ENCODE results near the gene BCOR.

The BCOR gene

DNA sequence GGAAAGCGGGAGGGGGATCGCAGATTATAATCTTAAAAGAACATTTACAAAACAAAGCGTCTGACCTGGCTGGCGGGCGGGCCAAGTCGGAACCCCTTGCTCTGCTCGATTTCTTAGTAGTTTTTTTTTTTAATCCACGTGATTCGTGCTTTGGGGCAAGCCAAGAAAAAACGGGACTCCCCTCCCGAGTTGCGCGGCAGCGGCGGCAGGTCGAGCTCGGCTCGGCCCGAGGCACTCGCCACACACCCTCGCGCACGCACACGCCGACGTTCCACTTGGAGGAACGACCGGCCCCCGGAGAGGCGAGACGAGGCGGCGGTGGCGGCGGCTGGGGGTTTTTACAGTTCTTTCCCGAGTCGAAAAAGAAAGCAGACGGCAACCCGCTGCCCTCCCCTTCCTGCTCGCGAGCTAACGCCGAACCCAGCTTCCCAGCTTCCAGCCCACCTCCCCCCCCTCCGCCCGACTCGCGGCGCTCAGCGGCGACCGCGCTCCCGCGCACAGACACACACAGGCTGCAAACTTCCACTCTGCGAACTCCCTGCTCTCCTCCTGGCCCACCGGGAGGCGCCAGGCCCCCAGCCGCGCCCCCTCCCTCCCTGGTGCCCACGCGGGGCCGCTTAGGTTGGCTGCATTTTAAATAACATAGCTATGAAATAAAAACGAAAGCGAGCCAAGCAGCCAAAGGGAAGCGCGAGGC, 1.2 kb downstream of the BCOR start:
- peak overlapping the region; percentile 100 for H3K27ac ChIP-seq (ENCODE audit: low read depth, low read length)
- TF ChIP-seq EZH2phosphoT487 (conservative IDR thresholded peaks at IDR 0.05; ENCODE audit: low read length) = no peak
- TF ChIP-seq, protein P1, sequence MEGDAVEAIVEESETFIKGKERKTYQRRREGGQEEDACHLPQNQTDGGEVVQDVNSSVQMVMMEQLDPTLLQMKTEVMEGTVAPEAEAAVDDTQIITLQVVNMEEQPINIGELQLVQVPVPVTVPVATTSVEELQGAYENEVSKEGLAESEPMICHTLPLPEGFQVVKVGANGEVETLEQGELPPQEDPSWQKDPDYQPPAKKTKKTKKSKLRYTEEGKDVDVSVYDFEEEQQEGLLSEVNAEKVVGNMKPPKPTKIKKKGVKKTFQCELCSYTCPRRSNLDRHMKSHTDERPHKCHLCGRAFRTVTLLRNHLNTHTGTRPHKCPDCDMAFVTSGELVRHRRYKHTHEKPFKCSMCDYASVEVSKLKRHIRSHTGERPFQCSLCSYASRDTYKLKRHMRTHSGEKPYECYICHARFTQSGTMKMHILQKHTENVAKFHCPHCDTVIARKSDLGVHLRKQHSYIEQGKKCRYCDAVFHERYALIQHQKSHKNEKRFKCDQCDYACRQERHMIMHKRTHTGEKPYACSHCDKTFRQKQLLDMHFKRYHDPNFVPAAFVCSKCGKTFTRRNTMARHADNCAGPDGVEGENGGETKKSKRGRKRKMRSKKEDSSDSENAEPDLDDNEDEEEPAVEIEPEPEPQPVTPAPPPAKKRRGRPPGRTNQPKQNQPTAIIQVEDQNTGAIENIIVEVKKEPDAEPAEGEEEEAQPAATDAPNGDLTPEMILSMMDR (IDR thresholded peaks at IDR 0.05; ENCODE audit: insufficient read depth, low read length, poor library complexity, severe bottlenecking) = no peak
- H3K9ac ChIP-seq (ENCODE audit: low read length) = peak overlapping the region; percentile 72
- peaks cover 16% of the 10 kb centered on the region; the same call in 1 of the 2 replicates for H4K20me1 ChIP-seq (ENCODE audit: low read depth, low read length)
- peak overlapping the region; percentile 72 for H3K4me2 ChIP-seq (ENCODE audit: low read depth, low read length, poor library complexity, severe bottlenecking)
- no peak overlapping the region for H2AFZ ChIP-seq (ENCODE audit: low read depth, low read length, severe bottlenecking)
- peak overlapping the region; percentile 73 for H3K4me3 ChIP-seq (ENCODE audit: insufficient read depth, low read length, poor library complexity, severe bottlenecking)
- no peaks in the 10 kb centered on the region for H3K9me3 ChIP-seq (ENCODE audit: insufficient read depth, low read length)
- H3K27me3 ChIP-seq (ENCODE audit: low read length) = no peaks in the 10 kb centered on the region
- H3K9me2 ChIP-seq (replicated peaks; ENCODE audit: insufficient read depth, low read length) = no peaks in the 10 kb centered on the region
- no peaks in the 10 kb centered on the region for H3K36me3 ChIP-seq (ENCODE audit: low read length)
- H3K79me2 ChIP-seq (ENCODE audit: insufficient read depth, low read length) = peaks cover 44% of the 10 kb centered on the region
- peaks cover 24% of the 10 kb centered on the region for H3F3A ChIP-seq (ENCODE audit: insufficient read depth)

DNA sequence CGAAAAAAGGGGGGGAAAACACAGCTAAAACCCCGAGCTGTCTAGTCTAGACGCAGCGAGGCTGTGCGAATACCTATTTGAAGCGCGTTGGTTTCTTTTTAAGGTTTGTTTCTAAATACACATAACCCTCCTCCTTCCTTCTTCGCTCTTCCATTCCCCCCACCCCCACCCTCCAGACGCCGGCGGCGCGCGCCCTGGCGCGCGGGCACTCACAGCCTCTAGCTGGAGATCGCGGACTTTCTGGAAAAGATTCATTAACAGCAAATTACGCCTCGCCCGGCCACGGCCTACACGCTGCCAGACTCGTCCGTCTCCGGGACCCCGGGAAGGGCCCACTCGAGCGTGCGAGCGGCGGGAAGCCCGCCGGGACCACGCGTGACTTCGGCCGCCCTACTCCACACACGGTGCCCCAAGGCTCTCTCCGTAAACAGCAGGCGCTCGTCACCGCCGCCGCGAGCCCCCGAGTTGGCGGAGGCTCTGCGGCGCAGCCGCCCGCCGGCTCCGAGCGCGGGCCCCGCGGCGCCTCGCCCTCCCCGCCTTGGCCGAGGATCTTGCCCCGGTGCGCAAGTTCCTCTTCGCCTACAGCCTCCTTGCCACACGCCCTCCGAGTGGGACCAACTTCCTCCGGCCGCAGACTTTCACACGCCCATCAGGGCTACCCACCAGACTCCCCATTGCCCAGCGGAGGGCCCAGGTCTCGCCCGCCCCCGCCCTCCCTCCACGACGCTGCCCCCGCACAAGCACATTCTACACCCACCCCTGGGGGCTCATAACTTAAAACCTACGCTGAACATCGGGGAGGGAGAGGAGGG, 2.0 kb downstream of the BCOR start:
- Histone ChIP-seq H3K9me3 (ENCODE audit: insufficient read depth, low read length) (no peaks in the 10 kb centered on the region), H3F3A (ENCODE audit: insufficient read depth) (peaks cover 21% of the 10 kb centered on the region), H3K36me3 (ENCODE audit: low read length) (no peaks in the 10 kb centered on the region), H3K27me3 (ENCODE audit: low read length) (no peaks in the 10 kb centered on the region), H3K4me3 (ENCODE audit: insufficient read depth, low read length, poor library complexity, severe bottlenecking) (peak overlapping the region; percentile 73), H3K79me2 (ENCODE audit: insufficient read depth, low read length) (peaks cover 52% of the 10 kb centered on the region), H3K4me2 (ENCODE audit: low read depth, low read length, poor library complexity, severe bottlenecking) (peak overlapping the region; percentile 72), H3K9ac (ENCODE audit: low read length) (peak overlapping the region; percentile 72), H4K20me1 (ENCODE audit: low read depth, low read length) (peaks cover 16% of the 10 kb centered on the region; the same call in 1 of the 2 replicates), H2AFZ (ENCODE audit: low read depth, low read length, severe bottlenecking) (no peak overlapping the region), H3K9me2 (replicated peaks; ENCODE audit: insufficient read depth, low read length) (no peaks in the 10 kb centered on the region), H3K27ac (ENCODE audit: low read depth, low read length) (peak overlapping the region; percentile 100)
- TF ChIP-seq, protein P1 (IDR thresholded peaks at IDR 0.05; ENCODE audit: insufficient read depth, low read length, poor library complexity, severe bottlenecking) = no peak
- TF ChIP-seq EZH2phosphoT487 (conservative IDR thresholded peaks at IDR 0.05; ENCODE audit: low read length) = no peak

DNA sequence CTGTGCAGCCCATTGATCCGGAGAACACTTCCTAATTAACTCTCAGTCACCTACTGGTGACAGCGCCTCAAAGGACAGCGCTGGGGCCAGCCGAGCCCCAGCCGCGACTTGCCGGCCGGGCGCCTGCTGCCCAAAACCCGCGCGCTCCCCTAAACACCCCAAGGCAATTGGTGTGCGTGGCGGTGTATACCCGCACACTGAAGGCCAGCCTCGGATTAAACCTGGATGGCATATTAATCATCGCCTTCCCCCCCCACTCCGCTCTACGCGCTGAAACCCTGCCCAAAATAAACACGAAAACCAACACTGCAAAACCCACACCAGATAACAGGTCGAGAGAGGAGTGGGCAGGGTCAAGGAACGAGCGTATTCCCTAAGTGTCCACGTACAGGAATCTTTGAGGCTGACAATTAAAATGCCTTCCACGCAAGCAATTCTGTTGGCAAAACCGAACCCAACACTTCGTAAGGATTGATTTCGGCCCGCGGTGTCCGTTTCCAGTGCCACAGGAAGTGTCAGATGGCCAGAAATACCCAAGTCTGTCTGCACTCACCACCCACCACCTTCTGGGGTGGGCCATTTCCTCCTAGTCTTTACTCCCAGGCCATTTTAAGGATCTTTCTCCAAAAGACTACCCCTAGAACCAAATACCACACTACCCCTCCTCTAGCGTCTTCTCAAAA, 2.7 kb downstream of the BCOR start:
- peak overlapping the region; percentile 72 for H3K9ac ChIP-seq (ENCODE audit: low read length)
- H3F3A ChIP-seq (ENCODE audit: insufficient read depth) = peaks cover 13% of the 10 kb centered on the region
- TF ChIP-seq, protein P1 (IDR thresholded peaks at IDR 0.05; ENCODE audit: insufficient read depth, low read length, poor library complexity, severe bottlenecking) = no peak
- TF ChIP-seq EZH2phosphoT487 (conservative IDR thresholded peaks at IDR 0.05; ENCODE audit: low read length) = no peak
- H3K9me2 ChIP-seq (replicated peaks; ENCODE audit: insufficient read depth, low read length) = no peaks in the 10 kb centered on the region
- no peaks in the 10 kb centered on the region for H3K27me3 ChIP-seq (ENCODE audit: low read length)
- peak overlapping the region; percentile 73 for H3K4me3 ChIP-seq (ENCODE audit: insufficient read depth, low read length, poor library complexity, severe bottlenecking)
- peak overlapping the region; percentile 72 for H3K4me2 ChIP-seq (ENCODE audit: low read depth, low read length, poor library complexity, severe bottlenecking)
- H3K27ac ChIP-seq (ENCODE audit: low read depth, low read length) = peak overlapping the region; percentile 100; the same call in 1 of the 2 replicates
- H3K79me2 ChIP-seq (ENCODE audit: insufficient read depth, low read length) = peaks cover 57% of the 10 kb centered on the region
- peaks cover 16% of the 10 kb centered on the region; the same call in 1 of the 2 replicates for H4K20me1 ChIP-seq (ENCODE audit: low read depth, low read length)
- H2AFZ ChIP-seq (ENCODE audit: low read depth, low read length, severe bottlenecking) = no peak overlapping the region
- no peaks in the 10 kb centered on the region for H3K9me3 ChIP-seq (ENCODE audit: insufficient read depth, low read length)
- no peaks in the 10 kb centered on the region for H3K36me3 ChIP-seq (ENCODE audit: low read length)
